Endothelial cell (in vitro differentiated cells): ENCODE data around the gene ARHGEF4. TPM values are rescaled to one million over a fixed set of nuclear protein-coding genes. Genes with fewer than 3 reads are reported as not detected.
"Not testable (repeated sequence)": the region's sequence is repeated elsewhere in the genome, so short reads cannot be mapped to it uniquely, and the experiment has no call there.

Source experiments
- DNase-seq: peaks from one replicate; pipeline ENCODE4 v3.0.0; 2021; ENCODE audit warnings: low spot score
- H3K27ac Mint-ChIP-seq: one replicate; pipeline ENCODE4 v1.8.0; 2021; ENCODE audit warnings: mixed read lengths, inconsistent platforms; ENCODE audit not compliant: unreplicated experiment
- H3K27me3 Mint-ChIP-seq: one replicate; pipeline ENCODE4 v1.8.0; 2021; ENCODE audit warnings: mild to moderate bottlenecking, moderate library complexity, mixed read lengths, inconsistent platforms; ENCODE audit not compliant: unreplicated experiment
- H3K36me3 Mint-ChIP-seq: one replicate; pipeline ENCODE4 v1.8.0; 2021; ENCODE audit warnings: mild to moderate bottlenecking, low read depth, mixed read lengths, inconsistent platforms; ENCODE audit not compliant: unreplicated experiment
- H3K4me1 Mint-ChIP-seq: one replicate; pipeline ENCODE4 v1.8.0; 2021; ENCODE audit warnings: mild to moderate bottlenecking, mixed read lengths, inconsistent platforms; ENCODE audit not compliant: unreplicated experiment
- H3K4me3 Mint-ChIP-seq: one replicate; pipeline ENCODE4 v1.8.0; 2021; ENCODE audit warnings: mild to moderate bottlenecking, mixed read lengths, inconsistent platforms; ENCODE audit not compliant: unreplicated experiment
- H3K9me3 Mint-ChIP-seq: one replicate; pipeline ENCODE4 v1.8.0; 2021; ENCODE audit warnings: mixed read lengths, inconsistent platforms; ENCODE audit not compliant: unreplicated experiment
- CTCF ChIP-seq: fragments of 200-600 bp; sonication (generic); IDR thresholded peaks from one replicate; pipeline ENCODE4 v1.5.0; 2021; ENCODE audit warnings: antibody characterized with exemption; ENCODE audit not compliant: unreplicated experiment
- total RNA-seq: library from RNA; stranded (reverse); fragmentation: NEBNext Ultra II Directional; extraction: Animal tissue kit (Norgen Biotek cat#: 25700); gene quantifications from one replicate; pipeline ENCODE4 v1.2.1, GENCODE V29; 2021; ENCODE audit not compliant: unreplicated experiment

ARHGEF4 gene
- total RNA-seq, 1 donor from 2014 or later: 10.3 TPM

GRCh38 chr2:130896813-130897212, 60.1 kb downstream of the ARHGEF4 start:
- DNase-seq: no peak
- H3K36me3 Mint-ChIP-seq: no peaks in the 10 kb centered on the region

GRCh38 chr2:130898553-130898952, 61.8 kb downstream of the ARHGEF4 start:
- Mint-ChIP-seq H3K4me1 (peaks cover 6% of the 10 kb centered on the region), H3K36me3 (no peaks in the 10 kb centered on the region), H3K27me3 (peaks cover 4% of the 10 kb centered on the region), H3K4me3 (no peak overlapping the region), H3K27ac (no peak overlapping the region), H3K9me3 (no peaks in the 10 kb centered on the region)
- no peak for TF ChIP-seq CTCF
- DNase-seq: no peak

More at GRCh38 chr2:130896813-130897212, 60.1 kb downstream of the ARHGEF4 start:
- Mint-ChIP-seq H3K27ac (no peak overlapping the region), H3K9me3 (no peaks in the 10 kb centered on the region), H3K27me3 (peaks cover 3% of the 10 kb centered on the region), H3K4me3 (no peak overlapping the region), H3K4me1 (peaks cover 3% of the 10 kb centered on the region)
- TF ChIP-seq CTCF: no peak

DNA sequence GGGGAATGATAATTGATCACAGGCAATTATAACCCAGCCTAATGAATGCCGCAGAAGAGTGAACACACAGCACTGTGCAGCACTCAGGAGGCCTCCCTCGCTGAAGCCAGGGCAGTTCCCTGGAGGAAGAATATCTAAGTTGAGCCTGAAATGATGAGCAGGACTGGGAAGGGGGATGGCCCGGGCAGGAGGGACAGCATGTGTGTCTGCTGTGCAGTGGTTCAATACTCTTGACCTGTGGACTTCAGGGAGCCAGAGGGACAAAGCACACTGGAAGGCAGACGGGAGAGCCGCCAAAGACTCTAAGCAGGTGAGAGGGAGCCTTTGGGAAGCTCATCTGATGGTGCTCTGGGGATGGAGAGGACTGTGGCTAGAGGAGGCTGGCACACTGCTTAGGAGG, 62.6 kb downstream of the ARHGEF4 start:
- no peaks in the 10 kb centered on the region for H3K9me3 Mint-ChIP-seq
- H3K4me3 Mint-ChIP-seq: no peak overlapping the region
- H3K4me1 Mint-ChIP-seq: peaks cover 6% of the 10 kb centered on the region
- H3K36me3 Mint-ChIP-seq: no peaks in the 10 kb centered on the region
- TF ChIP-seq CTCF: no peak
- no peak for DNase-seq
- H3K27me3 Mint-ChIP-seq: peaks cover 4% of the 10 kb centered on the region
- no peak overlapping the region for H3K27ac Mint-ChIP-seq

DNA sequence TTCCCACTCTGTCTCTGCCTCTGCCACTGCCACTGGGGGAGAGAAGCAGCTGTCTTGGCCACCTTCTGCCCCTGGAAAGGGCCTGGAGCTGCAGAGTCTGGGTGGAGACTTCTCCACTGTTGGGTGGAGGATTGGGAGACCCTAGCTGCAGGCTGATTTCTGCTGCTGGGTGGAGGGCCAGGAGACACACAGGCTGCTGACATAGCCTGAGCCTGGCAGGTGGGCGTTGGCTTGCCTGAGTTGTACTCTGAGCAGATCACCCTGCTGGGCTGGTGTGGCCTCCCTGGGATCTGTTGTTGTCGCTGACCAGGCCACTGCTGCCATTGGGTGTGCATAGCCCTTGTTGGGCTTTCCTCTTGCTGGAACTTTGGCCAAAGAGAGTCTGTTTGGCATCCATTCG, 64.3 kb downstream of the ARHGEF4 start:
- H3K36me3 Mint-ChIP-seq: no peaks in the 10 kb centered on the region
- H3K4me3 Mint-ChIP-seq: no peak overlapping the region
- peaks cover 6% of the 10 kb centered on the region for H3K4me1 Mint-ChIP-seq
- no peak for DNase-seq
- no peaks in the 10 kb centered on the region for H3K9me3 Mint-ChIP-seq
- peaks cover 1% of the 10 kb centered on the region for H3K27me3 Mint-ChIP-seq
- TF ChIP-seq CTCF: no peak
- no peak overlapping the region for H3K27ac Mint-ChIP-seq

DNA sequence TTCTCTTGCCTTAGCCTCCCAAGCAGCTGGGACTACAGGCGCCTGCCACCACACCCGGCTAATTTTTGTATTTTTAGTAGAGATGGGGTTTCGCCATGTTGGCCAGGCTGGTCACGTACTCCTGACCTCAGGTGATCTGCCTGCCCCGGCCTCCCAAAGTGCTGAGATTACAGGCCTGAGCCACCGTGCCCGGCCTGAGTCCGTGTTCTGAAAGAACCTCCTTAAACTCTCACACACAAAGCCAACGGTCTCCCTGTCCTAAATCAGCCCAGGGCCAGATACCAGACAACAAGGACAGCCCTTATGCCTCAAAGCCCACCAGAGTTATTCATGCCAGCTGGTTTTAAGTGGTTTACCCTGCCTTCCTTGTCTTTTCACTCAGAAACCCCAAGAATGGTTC, 64.9 kb downstream of the ARHGEF4 start:
- not testable (repeated sequence) for H3K9me3 Mint-ChIP-seq, H3K27me3 Mint-ChIP-seq, H3K4me1 Mint-ChIP-seq, H3K27ac Mint-ChIP-seq, DNase-seq, H3K4me3 Mint-ChIP-seq, H3K36me3 Mint-ChIP-seq

GRCh38 chr2:130908832-130909231, 72.1 kb downstream of the ARHGEF4 start:
- Mint-ChIP-seq H3K4me1 (no peaks in the 10 kb centered on the region), H3K4me3 (no peak overlapping the region), H3K27me3 (no peaks in the 10 kb centered on the region), H3K27ac (no peak overlapping the region), H3K36me3 (no peaks in the 10 kb centered on the region), H3K9me3 (no peaks in the 10 kb centered on the region)
- no peak for DNase-seq
- TF ChIP-seq CTCF: no peak
